Hippocampal formation (tissue), 2 donors: ENCODE measurements around the gene C11orf21.

Experiments
- DNase-seq, 2 donors: peaks; one replicate each; lab custom pipeline; 2025; lab: John Stamatoyannopoulos, UW

Gene C11orf21

GRCh38 chr11:2271327-2272227 lies 30.1 kb downstream of the C11orf21 start:
- no peak for DNase-seq

GRCh38 chr11:2271077-2271326 lies 30.7 kb downstream of the C11orf21 start:
- no peak for DNase-seq

GRCh38 chr11:2270322-2271076 lies 31.2 kb downstream of the C11orf21 start, which contains the start of gene ASCL2:
Gene ASCL2, minus strand, starts transcription at chr11:2270588. Its CDS starts 256 bp downstream, at chr11:2270332.
- DNase-seq, result no peak

- no peak for DNase-seq
Observed at GRCh38 chr11:2269601-2270321, 32.0 kb downstream of the C11orf21 start.

- peak; percentile 0 to 18 for DNase-seq
Observed at GRCh38 chr11:2268729-2269600, 32.8 kb downstream of the C11orf21 start.

GRCh38 chr11:2267851-2268728 lies 33.6 kb downstream of the C11orf21 start:
- no peak for DNase-seq

- no peak for DNase-seq
Observed at GRCh38 chr11:2267306-2267850, 34.3 kb downstream of the C11orf21 start.

GRCh38 chr11:2266586-2267305 lies 35.0 kb downstream of the C11orf21 start:
- DNase-seq, result no peak

GRCh38 chr11:2265854-2266585 lies 35.7 kb downstream of the C11orf21 start:
- no peak for DNase-seq

- DNase-seq, result peak; percentile 11 to 13
Observed at GRCh38 chr11:2265396-2265795, 36.3 kb downstream of the C11orf21 start.

- DNase-seq, result no peak
Observed at GRCh38 chr11:2264366-2265053, 37.2 kb downstream of the C11orf21 start.

- DNase-seq, result no peak
Observed at GRCh38 chr11:2263724-2264360, 37.9 kb downstream of the C11orf21 start.

GRCh38 chr11:2263071-2263565 lies 38.6 kb downstream of the C11orf21 start:
- DNase-seq, result no peak

GRCh38 chr11:2262301-2263070 lies 39.2 kb downstream of the C11orf21 start:
- DNase-seq, result no peak

GRCh38 chr11:2261436-2262230 lies 40.1 kb downstream of the C11orf21 start:
- DNase-seq, result no peak
